CD4-positive, alpha-beta T cell treated with Interleukin-21 for 1 hour (primary cell): ENCODE data around the gene UQCRC1.
"Not testable (repeated sequence)": the region's sequence is repeated elsewhere in the genome, so short reads cannot be mapped to it uniquely, and the experiment has no call there.

ENCODE experiments used
- DNase-seq: peaks from one replicate; pipeline ENCODE4 v3.0.0-alpha.2; 2020

Gene UQCRC1

GRCh38 chr3:48553886-48554845, 55.3 kb downstream of the UQCRC1 start:
- no peak for DNase-seq

GRCh38 chr3:48553361-48553760, 56.1 kb downstream of the UQCRC1 start:
- DNase-seq, result no peak

GRCh38 chr3:48552111-48552951, 57.1 kb downstream of the UQCRC1 start:
- DNase-seq, result no peak

GRCh38 chr3:48551651-48552050, 57.8 kb downstream of the UQCRC1 start:
- not testable (repeated sequence) for DNase-seq
